ENCODE measurements around the gene PCDHGC4. TPM values are rescaled to one million over a fixed set of nuclear protein-coding genes. Genes with fewer than 3 reads are reported as not detected.

Gene PCDHGC4
- total RNA-seq, 1 experiment from 2014 or later, result 4.3 TPM

- Histone ChIP-seq H3K27ac (ENCODE audit: insufficient read length, low read depth, low read length) (no peak overlapping the region), H3K79me1 (ENCODE audit: insufficient read depth, low read depth, low read length, poor library complexity, severe bottlenecking) (no peaks in the 10 kb centered on the region), H4K91ac (ENCODE audit: insufficient read length, low read depth, low read length) (no peak overlapping the region), H3K4me2 (ENCODE audit: insufficient read depth, insufficient read length, low read length) (peak overlapping the region; percentile 12), H3K27me3 (ENCODE audit: insufficient read depth, low read length) (no peaks in the 10 kb centered on the region), H2BK20ac (ENCODE audit: low read depth, low read length, poor library complexity, severe bottlenecking) (no peak overlapping the region), H4K5ac (ENCODE audit: insufficient read length, low read depth, low read length) (no peak overlapping the region), H3K56ac (ENCODE audit: insufficient read length, low read depth, low read length) (no peak overlapping the region), H2AFZ (ENCODE audit: low read length) (no peak overlapping the region), H3K4me1 (ENCODE audit: insufficient read depth, low read length) (peaks cover 4% of the 10 kb centered on the region; the same call in 1 of the 2 replicates), H2BK12ac (ENCODE audit: insufficient read length, low read depth, low read length) (no peak overlapping the region), H3K18ac (ENCODE audit: insufficient read length, low read depth, low read length) (no peak overlapping the region), H2BK5ac (ENCODE audit: insufficient read length, low read length) (no peak overlapping the region), H4K8ac (replicated peaks; ENCODE audit: insufficient read length, low read depth, low read length) (no peak overlapping the region), H3K79me2 (ENCODE audit: insufficient read depth, low read length) (no peaks in the 10 kb centered on the region), H2BK120ac (ENCODE audit: low read depth, low read length, poor library complexity, severe bottlenecking) (no peak overlapping the region), H2BK15ac (ENCODE audit: low read depth, low read length) (no peak overlapping the region), H4K20me1 (ENCODE audit: control insufficient read depth, insufficient read depth, insufficient read length) (no peaks in the 10 kb centered on the region), H2AK5ac (ENCODE audit: insufficient read length, low read length) (no peak overlapping the region), H3K23ac (ENCODE audit: insufficient read length, low read depth, low read length) (no peak overlapping the region), H3K14ac (ENCODE audit: insufficient read depth, low read length) (no peak overlapping the region), H3T11ph (ENCODE audit: low read length) (no peak overlapping the region), H3K9ac (ENCODE audit: extremely low read depth, insufficient read length, low read length) (no peak overlapping the region), H3K4ac (ENCODE audit: low read depth, low read length) (no peak overlapping the region), H3K23me2 (ENCODE audit: insufficient read length, low read depth, low read length, poor library complexity, severe bottlenecking) (peaks cover 8% of the 10 kb centered on the region), H3K9me3 (ENCODE audit: control insufficient read depth, low read depth, low read length) (no peaks in the 10 kb centered on the region)
- no peak for DNase-seq
- peak overlapping the region; percentile 55 to 79; a peak in 2 of 5 replicates for H3K4me3 Mint-ChIP-seq
- no peaks in the 10 kb centered on the region for H3K9me3 Mint-ChIP-seq
- H3K4me1 Mint-ChIP-seq, result peaks cover 30 to 36% of the 10 kb centered on the region in 2 experiments
- peaks cover 8 to 19% (median 9%) of the 10 kb centered on the region in 3 experiments for H3K36me3 Mint-ChIP-seq (ENCODE audit: insufficient read depth in 1 of 3, low read depth in 3 of 3)
- H3K27me3 Mint-ChIP-seq (ENCODE audit: low read depth), result peaks cover 3% of the 10 kb centered on the region; the same call in 1 of the 2 replicates
- no CpG with 5 or more reads among the region's 9 CpGs for WGBS (ENCODE audit: extremely low coverage, insufficient read length, low lambda C conversion rate)
- peak overlapping the region in 2 of 3 experiments; percentile 88 to 99; a peak in 2 of 7 replicates for H3K27ac Mint-ChIP-seq
- TF ChIP-seq CTCF (conservative IDR thresholded peaks at IDR 0.05), result no peak
Measured at GRCh38 chr5:141508440-141508797, 23.6 kb downstream of the PCDHGC4 start.
